Bronchial epithelial cell (primary cell): ENCODE results near the gene BCAN. TPM values are rescaled to one million over a fixed set of nuclear protein-coding genes. Genes with fewer than 3 reads are reported as not detected.

Source experiments
- DNase-seq: peaks from one replicate; pipeline ENCODE4 v3.0.0-alpha.2; 2010; ENCODE audit warnings: low read depth
- FAIRE-seq: peaks from 2 replicates; lab custom pipeline; 2011; peaks lifted over from hg19 to GRCh38; lab: Jason Lieb, UNC
- H3K27me3 ChIP-seq: 2 replicates; pipeline ENCODE4 v1.5.1; 2011; ENCODE audit warnings: low read length; ENCODE audit not compliant: control insufficient read depth, insufficient read depth
- H3K36me3 ChIP-seq: 2 replicates; pipeline ENCODE4 v1.5.1; 2011; ENCODE audit warnings: low read length; ENCODE audit not compliant: control insufficient read depth, insufficient read depth
- H3K4me3 ChIP-seq: 2 replicates; pipeline ENCODE4 v1.5.1; 2011; ENCODE audit warnings: mild to moderate bottlenecking, low read depth, low read length, control low read depth
- total RNA-seq: library from RNA; depleted of rRNA; stranded (reverse); fragments of >200 nt; gene quantifications from 2 replicates; pipeline ENCODE4 v1.2.1, GENCODE V29; 2014
- TF ChIP-seq, protein P1 (sequence below): IDR thresholded peaks from 2 replicates; pipeline ENCODE4 v1.5.1; 2011; ENCODE audit warnings: mild to moderate bottlenecking, moderate library complexity, low read length, control low read depth, inconsistent platforms; ENCODE audit not compliant: insufficient read depth, severe bottlenecking

Gene BCAN
- total RNA-seq, 1 donor from 2014 or later, result not detected

DNA sequence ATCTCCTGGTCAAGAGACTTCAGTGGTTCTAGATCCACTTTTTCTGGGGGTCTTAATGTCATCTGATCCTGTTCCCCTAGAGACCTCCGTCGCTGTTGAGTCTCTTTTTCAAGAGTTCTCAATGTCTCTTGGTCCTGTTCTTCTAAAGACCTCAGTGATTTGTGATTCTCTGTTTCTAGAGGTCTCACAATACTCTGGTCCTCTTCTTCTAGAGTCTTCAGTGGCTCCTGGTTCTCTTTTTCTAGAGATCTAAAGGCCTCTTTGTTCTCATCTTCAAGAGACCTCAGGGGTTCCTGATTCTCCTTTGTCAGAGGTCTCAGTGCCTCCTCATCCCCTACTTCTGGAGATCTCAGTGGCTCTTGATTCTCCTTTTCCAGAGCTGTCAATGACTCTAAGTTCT lies 29.9 kb downstream of the BCAN start:
- DNase-seq, result no peak
- Histone ChIP-seq H3K36me3 (no peaks in the 10 kb centered on the region), H3K4me3 (no peak overlapping the region), H3K27me3 (peaks cover 20% of the 10 kb centered on the region)
- TF ChIP-seq, protein P1, sequence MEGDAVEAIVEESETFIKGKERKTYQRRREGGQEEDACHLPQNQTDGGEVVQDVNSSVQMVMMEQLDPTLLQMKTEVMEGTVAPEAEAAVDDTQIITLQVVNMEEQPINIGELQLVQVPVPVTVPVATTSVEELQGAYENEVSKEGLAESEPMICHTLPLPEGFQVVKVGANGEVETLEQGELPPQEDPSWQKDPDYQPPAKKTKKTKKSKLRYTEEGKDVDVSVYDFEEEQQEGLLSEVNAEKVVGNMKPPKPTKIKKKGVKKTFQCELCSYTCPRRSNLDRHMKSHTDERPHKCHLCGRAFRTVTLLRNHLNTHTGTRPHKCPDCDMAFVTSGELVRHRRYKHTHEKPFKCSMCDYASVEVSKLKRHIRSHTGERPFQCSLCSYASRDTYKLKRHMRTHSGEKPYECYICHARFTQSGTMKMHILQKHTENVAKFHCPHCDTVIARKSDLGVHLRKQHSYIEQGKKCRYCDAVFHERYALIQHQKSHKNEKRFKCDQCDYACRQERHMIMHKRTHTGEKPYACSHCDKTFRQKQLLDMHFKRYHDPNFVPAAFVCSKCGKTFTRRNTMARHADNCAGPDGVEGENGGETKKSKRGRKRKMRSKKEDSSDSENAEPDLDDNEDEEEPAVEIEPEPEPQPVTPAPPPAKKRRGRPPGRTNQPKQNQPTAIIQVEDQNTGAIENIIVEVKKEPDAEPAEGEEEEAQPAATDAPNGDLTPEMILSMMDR, result no peak
- no peak for FAIRE-seq

DNA sequence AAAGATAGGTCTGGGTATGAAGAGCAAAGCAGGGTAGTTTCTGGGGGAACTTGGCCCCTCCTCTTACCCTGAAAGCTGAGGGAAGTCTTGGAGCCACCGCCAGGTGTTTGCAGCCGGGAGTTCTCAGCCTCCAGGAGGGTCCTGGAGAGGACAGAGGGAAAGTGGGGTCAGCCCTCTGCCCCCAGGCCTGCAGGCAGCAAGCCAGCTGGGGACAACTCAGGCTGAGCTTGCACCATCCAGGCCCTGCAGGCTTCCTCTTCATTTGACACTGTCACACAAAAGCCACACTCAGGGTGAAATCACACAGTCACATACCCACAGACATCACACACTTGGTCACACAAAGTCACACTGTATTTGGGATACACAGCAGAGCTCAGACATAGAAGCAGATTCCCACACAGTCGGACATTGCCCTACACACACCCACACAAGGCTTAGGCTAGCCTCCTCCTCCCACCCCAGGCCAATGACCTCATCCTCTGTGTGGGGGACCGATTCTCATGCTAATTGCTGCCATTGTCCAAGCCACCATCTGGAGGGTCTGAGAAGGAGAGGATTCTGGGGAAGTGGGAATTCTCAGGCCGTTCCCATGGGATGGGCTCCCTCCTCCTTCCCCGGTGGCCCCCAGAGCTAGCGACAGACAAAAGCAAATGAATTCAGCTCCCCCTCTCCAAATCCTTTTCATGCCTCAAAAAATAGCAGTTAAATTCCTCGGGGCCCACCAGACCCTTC lies 31.6 kb downstream of the BCAN start:
- DNase-seq (no peak), FAIRE-seq (no peak)
- TF ChIP-seq, protein P1, result no peak
- Histone ChIP-seq H3K27me3 (peaks cover 27% of the 10 kb centered on the region), H3K36me3 (no peaks in the 10 kb centered on the region), H3K4me3 (no peak overlapping the region)

DNA sequence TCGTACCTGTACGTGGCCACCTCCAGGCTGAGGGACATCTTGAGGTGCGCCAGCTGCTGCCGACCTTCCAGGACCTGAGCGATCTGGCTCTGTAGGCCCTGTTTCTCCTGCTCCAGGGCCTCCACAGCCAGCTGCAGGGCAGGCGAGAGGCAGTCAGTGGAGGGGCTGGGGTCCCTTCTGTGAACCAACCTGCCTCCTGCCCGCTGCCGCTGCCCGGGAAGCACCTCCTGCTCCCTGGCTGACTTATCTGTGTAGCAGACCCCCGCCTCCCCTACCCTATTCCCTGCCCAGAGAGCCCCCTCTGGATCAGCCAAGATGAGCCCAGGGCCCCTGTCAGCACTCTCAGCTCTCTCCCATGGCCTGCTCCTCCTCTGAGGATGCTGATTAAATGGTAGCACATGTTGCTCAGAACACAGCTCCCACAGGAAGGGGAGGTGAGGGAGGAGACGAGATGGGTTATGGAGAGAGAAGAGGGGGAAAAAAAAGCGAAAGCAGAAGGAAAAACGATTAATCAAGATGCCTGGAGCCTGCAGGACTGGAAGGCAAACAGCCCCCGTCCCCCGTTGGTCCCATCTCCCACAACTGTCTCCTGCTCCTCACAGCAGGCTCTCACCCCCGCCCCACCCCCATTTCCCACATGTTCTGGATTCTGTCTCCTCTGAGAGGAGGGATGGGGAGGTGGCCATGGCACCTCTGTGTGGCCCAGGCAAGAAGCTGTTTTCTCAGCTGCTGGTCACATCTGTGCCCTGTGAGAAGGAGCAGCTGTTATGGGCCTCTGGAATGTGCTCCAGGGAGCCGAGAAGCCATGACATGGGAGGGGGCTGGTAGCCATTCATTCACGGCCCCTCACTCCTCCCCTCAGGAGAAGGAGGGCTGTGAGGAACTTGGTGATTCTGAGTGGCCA lies 33.5 kb downstream of the BCAN start:
- H3K27me3 ChIP-seq, result peaks cover 26% of the 10 kb centered on the region
- TF ChIP-seq, protein P1, result no peak

DNA sequence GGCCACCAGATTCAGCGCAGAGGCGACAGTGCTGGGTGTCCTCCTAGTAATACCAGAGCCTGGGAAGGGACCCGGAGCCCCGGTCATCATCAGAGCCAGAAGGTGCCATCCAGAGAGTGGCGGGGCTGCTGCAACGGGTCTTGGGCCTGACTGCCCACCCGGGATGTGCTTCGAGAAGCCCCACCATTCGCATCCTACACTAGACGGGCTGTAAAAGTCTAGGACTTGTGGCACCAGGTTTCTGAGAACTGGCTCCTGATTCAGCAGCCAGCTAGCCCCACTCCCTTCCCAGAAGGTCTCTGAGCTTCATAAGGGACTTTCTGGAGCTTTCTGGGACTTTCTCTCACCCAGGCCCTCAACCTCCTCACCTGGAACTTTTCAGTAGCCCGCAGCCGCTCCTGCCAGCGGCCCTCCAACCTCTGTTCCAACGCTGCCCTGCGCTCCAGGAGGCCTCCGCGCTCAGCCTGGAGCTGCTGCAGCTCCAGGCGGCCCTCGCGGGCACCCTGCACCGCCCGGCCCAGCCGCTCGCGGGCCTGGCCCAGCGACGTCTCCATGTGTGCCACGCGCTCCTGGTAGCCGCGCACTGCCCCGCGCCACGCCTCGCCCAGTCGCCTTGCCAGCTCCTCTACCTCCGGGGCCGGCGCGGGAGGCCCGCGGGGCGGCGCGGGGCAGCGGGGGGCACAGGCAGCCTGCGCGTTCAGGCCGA lies 34.4 kb downstream of the BCAN start:
- FAIRE-seq (no peak), DNase-seq (no peak)
- Histone ChIP-seq H3K27me3 (peaks cover 26% of the 10 kb centered on the region), H3K4me3 (no peak overlapping the region), H3K36me3 (no peaks in the 10 kb centered on the region)
- TF ChIP-seq, protein P1, result no peak

More for the DNA sequence above, 33.5 kb downstream of the BCAN start:
- no peaks in the 10 kb centered on the region for H3K36me3 ChIP-seq
- no peak for FAIRE-seq
- no peak for DNase-seq
- H3K4me3 ChIP-seq, result no peak overlapping the region

DNA sequence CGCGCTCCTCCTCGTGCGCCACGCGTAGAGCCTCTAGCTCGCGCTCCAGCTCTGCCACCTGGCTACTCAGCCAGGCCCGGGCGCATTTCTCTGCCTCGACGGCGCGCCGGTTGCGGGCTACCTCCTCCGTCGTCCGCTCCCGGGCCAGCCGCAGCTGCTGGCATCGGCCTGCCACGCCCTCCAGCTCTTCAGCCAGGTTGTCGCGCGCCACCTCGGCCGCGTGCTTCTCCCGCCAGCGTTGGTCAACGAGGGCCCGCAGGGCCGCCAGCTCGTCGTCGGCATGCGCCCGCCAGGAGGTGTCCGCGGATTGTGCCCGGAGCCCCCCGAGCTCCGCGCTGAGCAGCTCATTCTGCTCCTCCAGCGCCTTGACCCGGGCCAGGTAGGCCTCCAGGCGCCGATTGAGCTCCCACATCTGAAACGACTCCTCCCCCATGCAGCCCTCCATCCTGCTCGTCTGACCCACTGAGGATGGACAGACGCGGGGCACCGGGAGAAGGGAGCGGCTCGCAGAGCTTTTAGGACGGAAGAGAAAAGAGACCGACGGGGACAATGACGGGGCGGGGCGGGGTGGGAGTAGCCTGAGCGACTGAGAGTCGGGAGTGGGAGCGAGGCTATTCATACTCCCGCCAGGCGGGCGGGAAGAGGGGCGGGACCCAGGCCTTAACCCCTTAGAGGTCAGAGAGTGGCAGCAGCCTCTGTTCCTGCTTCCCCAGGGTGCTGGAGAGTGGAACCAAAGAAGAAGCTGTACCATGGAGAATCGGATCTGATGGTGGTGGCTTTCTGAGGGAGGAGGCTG lies 35.1 kb downstream of the BCAN start, which contains the start of gene NES:
Gene NES (minus strand): TSS at position 588 of the 796 bp plus-strand sequence. CDS start 143 bp downstream, at position 445.
- peaks cover 26% of the 10 kb centered on the region for H3K27me3 ChIP-seq
- no peak for DNase-seq
- FAIRE-seq, result no peak

More for the DNA sequence above, 35.1 kb downstream of the BCAN start, which contains the start of gene NES:
- no peak within 1 kb of the TSS for H3K4me3 ChIP-seq
- no peaks in the 10 kb centered on the region for H3K36me3 ChIP-seq
- TF ChIP-seq, protein P1, result no peak
